Smooth muscle cell (in vitro differentiated cells): ENCODE results near the gene HMG20A. TPM values are rescaled to one million over a fixed set of nuclear protein-coding genes. Genes with fewer than 3 reads are reported as not detected.

Experiments
- DNase-seq: peaks from one replicate; lab custom pipeline; 2025; ENCODE audit not compliant: unreplicated experiment; lab: John Stamatoyannopoulos, UW
- H2AFZ ChIP-seq: fragments of 200-600 bp; sonication (generic); 2 replicates; pipeline ENCODE4 v1.6.0; 2016; ENCODE audit warnings: antibody characterized with exemption, low read depth, mild to moderate bottlenecking
- H3F3A ChIP-seq: fragments of 200-600 bp; sonication (generic); 2 replicates; pipeline ENCODE4 v1.6.0; 2017; ENCODE audit warnings: antibody characterized with exemption, low read depth
- H3K27ac ChIP-seq: fragments of 200-600 bp; sonication (generic); 2 replicates; pipeline ENCODE4 v1.5.1; 2016; ENCODE audit warnings: low read depth, mild to moderate bottlenecking
- H3K27me3 ChIP-seq: fragments of 200-600 bp; sonication (generic); 2 replicates; pipeline ENCODE4 v1.6.1; 2016; ENCODE audit warnings: low read depth, mild to moderate bottlenecking
- H3K36me3 ChIP-seq: fragments of 200-600 bp; sonication (generic); 2 replicates; pipeline ENCODE4 v1.5.1; 2016; ENCODE audit warnings: low read depth
- H3K4me1 ChIP-seq: fragments of 200-600 bp; sonication (generic); 2 replicates; pipeline ENCODE4 v1.5.1; 2016; ENCODE audit warnings: low read depth
- H3K4me2 ChIP-seq: fragments of 200-600 bp; sonication (generic); 2 replicates; pipeline ENCODE4 v1.6.0; 2016; ENCODE audit warnings: mild to moderate bottlenecking
- H3K4me3 ChIP-seq: fragments of 200-600 bp; sonication (generic); 2 replicates; pipeline ENCODE4 v1.5.1; 2016; ENCODE audit warnings: mild to moderate bottlenecking
- H3K79me2 ChIP-seq: fragments of 200-600 bp; sonication (generic); 2 replicates; pipeline ENCODE4 v1.6.0; 2016; ENCODE audit warnings: low read depth, mild to moderate bottlenecking
- H3K9ac ChIP-seq: fragments of 200-600 bp; sonication (generic); 2 replicates; pipeline ENCODE4 v1.6.0; 2016; ENCODE audit warnings: low read depth
- H3K9me3 ChIP-seq: fragments of 200-600 bp; sonication (generic); replicated peaks from 2 replicates; pipeline ENCODE4 v1.5.1; 2016; ENCODE audit warnings: low read depth
- H4K20me1 ChIP-seq: fragments of 200-600 bp; sonication (generic); 2 replicates; pipeline ENCODE4 v1.6.0; 2016; ENCODE audit warnings: low read depth
- CTCF ChIP-seq: fragments of 200-600 bp; sonication (generic); IDR thresholded peaks from 2 replicates; pipeline ENCODE4 v1.5.1; 2017; ENCODE audit warnings: borderline replicate concordance, mild to moderate bottlenecking, antibody characterized with exemption; ENCODE audit not compliant: insufficient read depth, poor library complexity, severe bottlenecking
- WGBS: methylation state at CpG from one replicate; pipeline ENCODE4 v1.1.7; 2016; ENCODE audit warnings: low lambda C conversion rate; 5-methylcytosine and 5-hydroxymethylcytosine counted together
- polyA plus RNA-seq: library from polyadenylated mRNA; unstranded; fragments of >200 nt; fragmentation: Nextera tagmentation; extraction: Ambion mirVana; gene quantifications from 2 replicates; pipeline ENCODE4 v1.2.1, GENCODE V29; 2016
- total RNA-seq: library from RNA; depleted of rRNA; stranded (reverse); fragments of >200 nt; gene quantifications from 2 replicates; pipeline ENCODE4 v1.2.3, GENCODE V29; 2014

Gene HMG20A
- total and polyA plus RNA-seq, 2 experiments from 2014 or later: 20.5 to 40.3 TPM

DNA sequence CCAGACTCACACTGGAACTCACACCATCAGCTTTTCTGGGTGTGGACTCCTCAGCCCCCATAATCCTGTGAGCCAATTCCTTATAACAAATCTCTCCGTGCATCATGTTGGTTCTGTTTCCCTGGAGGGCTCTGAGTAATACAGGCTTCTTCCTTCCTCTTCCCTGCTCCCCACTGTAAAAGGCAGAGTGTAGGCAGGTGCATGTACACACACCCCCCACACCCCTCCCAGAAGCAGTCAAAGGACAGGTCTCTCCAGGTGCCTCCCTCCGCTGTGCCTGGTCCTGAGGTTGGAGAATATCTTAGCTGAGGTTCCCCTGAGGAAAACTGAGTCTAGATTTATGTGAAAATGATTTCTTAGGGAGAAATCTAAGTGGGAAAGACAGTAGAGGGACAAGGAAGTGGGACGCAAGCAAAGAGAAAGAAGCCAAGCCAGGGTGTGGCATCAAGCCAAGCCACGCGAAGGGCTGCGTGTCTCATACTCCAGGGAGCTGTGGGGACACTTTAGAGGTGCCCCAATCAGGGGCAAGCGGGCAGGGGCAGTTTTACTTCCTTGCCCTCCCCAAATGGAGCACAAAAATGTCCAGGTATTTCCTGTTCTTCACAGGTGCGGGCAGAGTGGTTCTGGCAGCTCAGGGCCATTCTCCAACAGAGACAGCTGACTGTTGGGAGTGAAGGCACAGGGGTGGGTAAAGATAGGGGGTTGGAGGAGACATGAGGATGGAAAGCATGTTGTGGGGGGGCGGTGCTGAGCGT lies 86.6 kb downstream of the HMG20A start:
- DNase-seq: no peak
- Histone ChIP-seq H3K4me3 (no peak overlapping the region), H3K79me2 (no peaks in the 10 kb centered on the region), H3F3A (no peaks in the 10 kb centered on the region), H3K36me3 (no peaks in the 10 kb centered on the region), H2AFZ (no peak overlapping the region), H3K27me3 (no peaks in the 10 kb centered on the region), H3K27ac (no peak overlapping the region), H3K4me2 (no peak overlapping the region), H4K20me1 (no peaks in the 10 kb centered on the region), H3K9ac (no peak overlapping the region), H3K9me3 (no peaks in the 10 kb centered on the region), H3K4me1 (peaks cover 40% of the 10 kb centered on the region)
- WGBS: 90% methylated on average over 10 of the region's 10 CpGs
- TF ChIP-seq CTCF: no peak

GRCh38 chr15:77507911-77508310 lies 87.2 kb downstream of the HMG20A start:
- H2AFZ ChIP-seq: no peak overlapping the region
- no peaks in the 10 kb centered on the region for H3K27me3 ChIP-seq
- WGBS: 63% methylated on average over 6 of the region's 6 CpGs
- no peaks in the 10 kb centered on the region for H4K20me1 ChIP-seq
- H3K36me3 ChIP-seq: no peaks in the 10 kb centered on the region
- peaks cover 39% of the 10 kb centered on the region for H3K4me1 ChIP-seq
- H3F3A ChIP-seq: no peaks in the 10 kb centered on the region
- H3K27ac ChIP-seq: no peak overlapping the region
- TF ChIP-seq CTCF: no peak
- no peak for DNase-seq
- H3K9me3 ChIP-seq: no peaks in the 10 kb centered on the region
- no peak overlapping the region for H3K4me2 ChIP-seq
- no peak overlapping the region for H3K4me3 ChIP-seq
- no peak overlapping the region for H3K9ac ChIP-seq
- no peaks in the 10 kb centered on the region for H3K79me2 ChIP-seq

DNA sequence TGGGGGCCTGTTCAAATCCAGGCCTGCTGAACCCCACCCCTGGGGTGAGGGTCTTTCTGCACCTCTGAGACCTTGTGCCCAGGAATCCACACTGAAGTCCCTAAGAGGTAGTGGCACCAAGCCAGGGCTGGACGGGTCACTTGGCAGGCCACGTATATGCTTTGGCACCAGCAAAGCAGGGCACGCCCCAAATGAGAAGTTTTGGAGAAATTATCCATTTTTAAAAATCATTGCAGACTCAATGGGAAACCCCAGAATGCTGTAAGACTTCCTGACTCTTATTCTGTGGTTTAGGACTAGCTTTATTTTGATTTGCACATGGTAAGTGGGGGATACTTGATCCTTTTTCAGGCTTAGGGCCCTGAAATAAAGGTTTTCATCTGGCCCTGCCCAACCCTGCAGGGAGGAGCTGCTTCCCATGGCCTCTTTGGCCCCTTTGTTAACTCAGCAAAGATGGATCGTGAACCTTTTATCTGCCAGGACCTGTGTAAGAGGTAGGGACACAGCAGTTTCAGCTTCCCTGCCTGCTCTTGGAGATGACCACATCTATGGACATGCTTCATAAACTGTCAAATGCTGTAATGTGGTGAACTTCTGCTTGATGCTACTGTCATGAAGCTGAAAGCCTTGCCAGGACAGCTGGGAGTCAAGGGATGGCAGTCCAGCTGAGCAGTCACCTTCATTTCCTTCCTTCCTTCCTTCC lies 88.0 kb downstream of the HMG20A start:
- no peaks in the 10 kb centered on the region for H3K36me3 ChIP-seq
- H3K9me3 ChIP-seq: no peaks in the 10 kb centered on the region
- H3K4me1 ChIP-seq: peaks cover 31% of the 10 kb centered on the region
- TF ChIP-seq CTCF: no peak
- H3K27ac ChIP-seq: no peak overlapping the region
- 91% methylated on average over 4 of the region's 4 CpGs for WGBS
- no peak overlapping the region for H3K4me2 ChIP-seq
- no peak overlapping the region for H2AFZ ChIP-seq
- DNase-seq: no peak
- no peaks in the 10 kb centered on the region for H3K79me2 ChIP-seq
- H3K27me3 ChIP-seq: no peaks in the 10 kb centered on the region
- H4K20me1 ChIP-seq: no peaks in the 10 kb centered on the region
- H3K4me3 ChIP-seq: no peak overlapping the region
- H3F3A ChIP-seq: no peaks in the 10 kb centered on the region
- H3K9ac ChIP-seq: no peak overlapping the region
